SU-DHL-6 (cell line): Measurements from ENCODE around the gene IGLL5.

Experiments used
- EZH2phosphoT487 ChIP-seq: fragments of 200-600 bp; sonication (generic), shearing (Covaris generic); conservative IDR thresholded peaks from 2 replicates; pipeline ENCODE4 v1.6.1; 2018; ENCODE audit warnings: mild to moderate bottlenecking, antibody characterized with exemption, low read length, moderate library complexity, mixed read lengths
- TF ChIP-seq, protein P1 (sequence below): fragments of 200-600 bp; sonication (generic); IDR thresholded peaks from one replicate; pipeline ENCODE4 v1.5.1; 2017; ENCODE audit warnings: antibody characterized with exemption, mild to moderate bottlenecking, low read length, moderate library complexity; ENCODE audit not compliant: insufficient read depth, poor library complexity, severe bottlenecking

- TF ChIP-seq, protein P1, sequence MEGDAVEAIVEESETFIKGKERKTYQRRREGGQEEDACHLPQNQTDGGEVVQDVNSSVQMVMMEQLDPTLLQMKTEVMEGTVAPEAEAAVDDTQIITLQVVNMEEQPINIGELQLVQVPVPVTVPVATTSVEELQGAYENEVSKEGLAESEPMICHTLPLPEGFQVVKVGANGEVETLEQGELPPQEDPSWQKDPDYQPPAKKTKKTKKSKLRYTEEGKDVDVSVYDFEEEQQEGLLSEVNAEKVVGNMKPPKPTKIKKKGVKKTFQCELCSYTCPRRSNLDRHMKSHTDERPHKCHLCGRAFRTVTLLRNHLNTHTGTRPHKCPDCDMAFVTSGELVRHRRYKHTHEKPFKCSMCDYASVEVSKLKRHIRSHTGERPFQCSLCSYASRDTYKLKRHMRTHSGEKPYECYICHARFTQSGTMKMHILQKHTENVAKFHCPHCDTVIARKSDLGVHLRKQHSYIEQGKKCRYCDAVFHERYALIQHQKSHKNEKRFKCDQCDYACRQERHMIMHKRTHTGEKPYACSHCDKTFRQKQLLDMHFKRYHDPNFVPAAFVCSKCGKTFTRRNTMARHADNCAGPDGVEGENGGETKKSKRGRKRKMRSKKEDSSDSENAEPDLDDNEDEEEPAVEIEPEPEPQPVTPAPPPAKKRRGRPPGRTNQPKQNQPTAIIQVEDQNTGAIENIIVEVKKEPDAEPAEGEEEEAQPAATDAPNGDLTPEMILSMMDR, result no peak
- TF ChIP-seq EZH2phosphoT487, result no peak
Measured at GRCh38 chr22:22919041-22919440, 31.4 kb downstream of the IGLL5 start.
